RWPE2 (cell line): ENCODE data around the gene NBPF6.
"Not testable (repeated sequence)": the region's sequence is repeated elsewhere in the genome, so short reads cannot be mapped to it uniquely, and the experiment has no call there.

Source experiments
- ATAC-seq: fragments of 200-7000 bp; cut with Tn5 transposase; 3 replicates; pipeline ENCODE4 v1.9.1; 2021; ENCODE audit warnings: low read depth
- DNase-seq: peaks from one replicate; pipeline ENCODE4 v3.0.0-alpha.2; 2020; ENCODE audit warnings: low spot score
- H3K27ac ChIP-seq: fragments of 450-650 bp; 2 replicates; pipeline ENCODE4 v1.5.1; 2017; ENCODE audit warnings: mild to moderate bottlenecking; ENCODE audit not compliant: poor library complexity, severe bottlenecking
- H3K27me3 ChIP-seq: fragments of 250-450 bp; sonication (Bioruptor Pico); 2 replicates; pipeline ENCODE4 v1.5.1; 2021; ENCODE audit warnings: mild to moderate bottlenecking, moderate library complexity; ENCODE audit not compliant: insufficient read depth, poor library complexity, severe bottlenecking
- H3K36me3 ChIP-seq: fragments of 250-450 bp; sonication (Bioruptor Pico); 2 replicates; pipeline ENCODE4 v1.5.1; 2020; ENCODE audit warnings: low read depth, mild to moderate bottlenecking, moderate library complexity
- H3K4me1 ChIP-seq: fragments of 250-450 bp; sonication (Bioruptor Pico); 2 replicates; pipeline ENCODE4 v1.5.1; 2021; ENCODE audit warnings: mild to moderate bottlenecking, moderate library complexity; ENCODE audit not compliant: insufficient read depth, poor library complexity, severe bottlenecking
- H3K4me3 ChIP-seq: fragments of 250-450 bp; sonication (Bioruptor Pico); 2 replicates; pipeline ENCODE4 v1.5.1; 2021; ENCODE audit warnings: mild to moderate bottlenecking, moderate library complexity; ENCODE audit not compliant: severe bottlenecking
- H3K9me3 ChIP-seq: fragments of 250-450 bp; sonication (Bioruptor Pico); 2 replicates; pipeline ENCODE4 v1.5.1; 2021; ENCODE audit warnings: mild to moderate bottlenecking, moderate library complexity; ENCODE audit not compliant: severe bottlenecking
- TF ChIP-seq, protein P1 (sequence below): fragments of 450-650 bp; IDR thresholded peaks from one replicate; pipeline ENCODE4 v1.5.1; 2017; ENCODE audit warnings: mild to moderate bottlenecking, moderate library complexity; ENCODE audit not compliant: poor library complexity, severe bottlenecking

NBPF6 gene

DNA sequence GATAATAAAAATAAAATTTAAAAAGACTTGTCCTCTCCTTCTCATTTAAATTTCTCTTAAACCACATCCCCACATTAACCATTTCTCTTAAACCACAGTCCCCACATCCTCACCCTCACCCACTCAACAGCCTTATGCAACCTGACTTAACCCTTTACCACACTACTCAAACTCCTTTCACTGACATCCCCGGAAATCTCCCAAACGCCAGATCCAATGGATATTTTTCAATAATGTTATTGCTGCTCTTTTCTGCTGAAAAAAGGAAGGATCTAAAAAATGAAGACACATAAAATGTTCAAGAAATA, 55.6 kb downstream of the NBPF6 start:
- no peak for DNase-seq
- H3K27me3 ChIP-seq = no peaks in the 10 kb centered on the region
- H3K27ac ChIP-seq = no peak overlapping the region
- peaks cover 6% of the 10 kb centered on the region for H3K4me1 ChIP-seq
- no peaks in the 10 kb centered on the region for H3K9me3 ChIP-seq
- TF ChIP-seq, protein P1, sequence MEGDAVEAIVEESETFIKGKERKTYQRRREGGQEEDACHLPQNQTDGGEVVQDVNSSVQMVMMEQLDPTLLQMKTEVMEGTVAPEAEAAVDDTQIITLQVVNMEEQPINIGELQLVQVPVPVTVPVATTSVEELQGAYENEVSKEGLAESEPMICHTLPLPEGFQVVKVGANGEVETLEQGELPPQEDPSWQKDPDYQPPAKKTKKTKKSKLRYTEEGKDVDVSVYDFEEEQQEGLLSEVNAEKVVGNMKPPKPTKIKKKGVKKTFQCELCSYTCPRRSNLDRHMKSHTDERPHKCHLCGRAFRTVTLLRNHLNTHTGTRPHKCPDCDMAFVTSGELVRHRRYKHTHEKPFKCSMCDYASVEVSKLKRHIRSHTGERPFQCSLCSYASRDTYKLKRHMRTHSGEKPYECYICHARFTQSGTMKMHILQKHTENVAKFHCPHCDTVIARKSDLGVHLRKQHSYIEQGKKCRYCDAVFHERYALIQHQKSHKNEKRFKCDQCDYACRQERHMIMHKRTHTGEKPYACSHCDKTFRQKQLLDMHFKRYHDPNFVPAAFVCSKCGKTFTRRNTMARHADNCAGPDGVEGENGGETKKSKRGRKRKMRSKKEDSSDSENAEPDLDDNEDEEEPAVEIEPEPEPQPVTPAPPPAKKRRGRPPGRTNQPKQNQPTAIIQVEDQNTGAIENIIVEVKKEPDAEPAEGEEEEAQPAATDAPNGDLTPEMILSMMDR = no peak
- ATAC-seq = no peak
- H3K4me3 ChIP-seq = no peak overlapping the region
- H3K36me3 ChIP-seq = no peaks in the 10 kb centered on the region

DNA sequence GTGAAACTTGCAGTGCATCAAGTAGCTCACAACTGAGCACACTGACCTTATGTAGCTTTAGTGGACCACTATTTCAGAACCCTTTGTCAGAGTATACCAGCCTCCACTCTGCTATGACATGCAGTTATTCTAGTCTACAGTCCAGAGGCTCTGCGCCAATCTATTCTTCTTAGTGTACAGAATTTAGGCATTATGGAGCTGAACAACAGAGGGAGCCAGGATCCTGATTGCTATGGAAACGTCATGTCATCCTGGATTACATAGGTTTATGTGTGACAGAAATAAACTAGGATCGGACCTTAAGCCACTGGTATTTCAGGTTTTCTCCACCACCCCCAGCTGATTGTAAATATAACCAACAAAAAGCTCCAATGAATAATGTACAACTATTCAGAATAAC, 61.6 kb downstream of the NBPF6 start:
- Histone ChIP-seq H3K4me1 (no peaks in the 10 kb centered on the region), H3K9me3 (no peaks in the 10 kb centered on the region), H3K36me3 (no peaks in the 10 kb centered on the region), H3K4me3 (no peak overlapping the region), H3K27ac (no peak overlapping the region), H3K27me3 (peaks cover 3% of the 10 kb centered on the region)
- TF ChIP-seq, protein P1 = no peak
- DNase-seq (no peak), ATAC-seq (no peak)

DNA sequence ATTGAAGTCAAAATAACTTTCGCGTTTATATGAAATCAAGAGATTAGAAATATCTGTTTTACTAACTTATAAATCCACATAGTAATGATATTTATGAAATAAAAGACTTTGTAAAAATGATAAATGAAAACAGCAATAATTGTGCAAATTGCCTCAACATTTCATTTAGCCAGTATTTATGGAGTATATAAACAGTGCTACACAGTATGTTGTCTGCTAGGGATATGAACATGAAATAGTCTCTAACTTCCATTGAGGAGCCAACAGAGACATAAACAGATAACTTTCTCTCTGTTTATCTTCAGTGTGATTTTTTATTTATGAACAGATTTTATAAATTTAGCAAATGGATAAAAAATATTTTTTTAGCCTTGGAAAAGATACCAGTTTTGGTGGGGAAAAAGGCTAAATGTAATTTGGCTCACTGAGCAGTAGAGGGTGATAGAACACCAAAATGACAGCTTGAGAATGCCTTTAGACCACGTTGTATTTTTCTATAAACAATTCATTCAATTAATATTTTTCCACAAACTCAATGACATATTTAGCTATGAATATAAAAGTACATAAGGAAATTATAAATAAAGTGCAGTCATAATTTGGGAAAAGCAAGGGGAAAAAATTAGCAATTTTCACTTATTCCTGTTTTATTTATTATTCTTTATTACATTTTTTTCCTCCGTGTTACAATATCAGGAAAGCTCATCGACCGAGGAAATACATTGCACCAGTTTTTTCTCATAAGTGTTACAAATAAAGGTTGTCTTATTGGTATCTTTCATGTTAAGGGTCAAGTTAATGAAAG, 62.3 kb downstream of the NBPF6 start:
- no peaks in the 10 kb centered on the region for H3K4me1 ChIP-seq
- TF ChIP-seq, protein P1 = peak; percentile 90
- H3K27ac ChIP-seq = no peak overlapping the region
- no peaks in the 10 kb centered on the region for H3K9me3 ChIP-seq
- no peaks in the 10 kb centered on the region for H3K36me3 ChIP-seq
- H3K27me3 ChIP-seq = peaks cover 7% of the 10 kb centered on the region
- no peak for DNase-seq
- H3K4me3 ChIP-seq = no peak overlapping the region
- ATAC-seq = peak; percentile 46; the same call in 1 of the 3 replicates

DNA sequence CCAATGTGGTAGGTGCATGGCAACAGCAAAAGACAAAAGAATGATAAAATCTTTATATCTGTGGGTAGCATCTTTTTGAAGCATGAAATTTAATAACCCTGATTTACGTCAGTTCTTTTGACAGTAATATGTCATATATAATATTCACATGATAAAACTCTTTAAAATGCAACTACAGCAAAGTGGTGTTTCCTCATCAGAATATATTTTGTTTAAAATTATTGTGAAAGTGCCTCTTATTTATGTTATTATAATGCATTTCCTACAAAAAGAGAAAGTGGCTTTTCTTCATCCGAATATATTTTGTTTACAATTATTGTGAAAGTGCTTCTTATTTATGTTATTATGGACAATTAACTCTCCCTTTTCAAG, 62.9 kb downstream of the NBPF6 start:
- no peaks in the 10 kb centered on the region for H3K9me3 ChIP-seq
- TF ChIP-seq, protein P1 = no peak
- H3K27me3 ChIP-seq = peaks cover 7% of the 10 kb centered on the region
- no peaks in the 10 kb centered on the region for H3K36me3 ChIP-seq
- H3K4me3 ChIP-seq = no peak overlapping the region
- ATAC-seq (no peak), DNase-seq (no peak)
- H3K4me1 ChIP-seq = no peaks in the 10 kb centered on the region
- H3K27ac ChIP-seq = no peak overlapping the region

DNA sequence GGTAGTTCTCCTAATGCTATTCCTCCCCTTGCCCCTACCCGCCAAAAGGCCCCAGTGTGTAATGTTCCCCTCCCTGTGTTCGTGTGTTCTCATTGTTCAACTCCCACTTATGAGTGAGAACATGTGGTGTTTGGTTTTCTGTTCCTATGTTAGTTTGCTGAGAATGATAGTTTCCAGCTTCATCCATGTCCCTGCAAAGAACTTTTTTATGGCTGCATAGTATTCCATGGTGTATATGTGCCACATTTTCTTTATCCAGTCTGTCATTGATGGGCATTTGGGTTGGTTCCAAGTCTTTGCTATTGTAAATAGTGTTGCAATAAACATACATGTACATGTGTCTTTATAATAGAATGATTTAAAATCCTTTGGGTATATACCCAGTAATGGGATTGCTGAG, 63.8 kb downstream of the NBPF6 start:
- H3K27me3 ChIP-seq = peaks cover 14% of the 10 kb centered on the region
- not testable (repeated sequence) for H3K9me3 ChIP-seq, H3K27ac ChIP-seq, H3K36me3 ChIP-seq, DNase-seq, ATAC-seq, H3K4me1 ChIP-seq, H3K4me3 ChIP-seq

DNA sequence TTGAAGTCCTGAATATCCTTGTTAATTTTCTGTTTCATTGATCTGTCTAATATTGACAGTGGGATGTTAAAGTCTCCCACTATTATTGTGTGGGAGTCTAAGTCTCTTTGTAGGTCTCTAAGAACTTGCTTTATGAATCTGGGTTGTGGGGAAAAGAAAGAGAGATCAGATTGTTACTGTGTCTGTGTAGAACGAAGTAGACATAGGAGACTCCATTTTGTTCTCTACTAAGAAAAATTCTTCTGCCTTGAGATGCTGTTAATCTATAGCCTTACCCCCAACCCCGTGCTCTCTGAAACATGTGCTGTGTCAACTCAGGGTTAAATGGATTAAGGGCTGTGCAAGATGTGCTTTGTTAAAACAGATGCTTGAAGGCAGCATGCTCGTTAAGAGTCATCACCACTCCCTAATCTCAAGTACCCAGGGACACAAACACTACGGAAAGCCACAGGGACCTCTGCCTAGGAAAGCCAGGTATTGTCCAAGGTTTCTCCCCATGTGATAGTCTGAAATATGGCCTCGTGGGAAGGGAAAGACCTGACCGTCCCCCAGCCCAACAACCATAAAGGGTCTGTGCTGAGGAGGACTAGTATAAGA, 67.3 kb downstream of the NBPF6 start:
- not testable (repeated sequence) for ATAC-seq, H3K27ac ChIP-seq, H3K9me3 ChIP-seq, H3K36me3 ChIP-seq, DNase-seq, H3K4me3 ChIP-seq, H3K4me1 ChIP-seq
- peaks cover 28% of the 10 kb centered on the region for H3K27me3 ChIP-seq
